Ovary (tissue), 9 donors: ENCODE results near the gene FKBP14. TPM values are rescaled to one million over a fixed set of nuclear protein-coding genes. Genes with fewer than 3 reads are reported as not detected.

ENCODE experiments used
- polyA plus RNA-seq, 2 donors: library from polyadenylated mRNA; stranded (reverse); fragments of 200-250 nt in 1 of 2; fragments of 350-450 nt in 1 of 2; fragmentation: Illumina TruSeq in 1 of 2; extraction: RNeasy Lipid Tissue Mini Kit (QIAGEN cat#74804) in 1 of 2; gene quantifications; one replicate each; pipeline ENCODE4 v1.2.3, GENCODE V29; 2013 to 2014
- total RNA-seq, 7 donors: library from RNA; depleted of rRNA in 2 of 7; stranded (reverse); fragments of >200 nt in 2 of 7; fragmentation: NEBNext Ultra II Directional in 3 of 7; extraction: Animal tissue kit (Norgen Biotek cat#: 25700) in 3 of 7; gene quantifications; one replicate each; pipeline versions ENCODE4 v1.1.0 to v1.2.4, GENCODE V29; 2016 to 2023
- donor health status: DM: no; HTN: no; CAD: no; lungs with moderate emphysema.
- donor health status: DM: no; HTN: no; CAD: no.
- donor health status: Bipolar disorder and iron deficiency.
- donor health status: DM: yes; HTN: yes; CAD: no.
- donor health status: DM: no; HTN: no; CAD: no.
- donor health status: DM: yes; HTN: yes; CAD: no.

The FKBP14 gene
- total and polyA plus RNA-seq, 9 donors: 3.4 to 19.6 (median 13.5) TPM

Other genes starting within 250 kb of the FKBP14 start
- 100 to 1,000 TPM in 2 of 7 donors, 10 to 100 TPM in 5; 15.3 to 122 (median 49.8) TPM for gene WIPF3, start 220.2 kb downstream of the FKBP14 start, total RNA-seq
- 10 to 100 TPM; 53.3 to 59.9 TPM for gene WIPF3, start 220.2 kb downstream of the FKBP14 start, polyA plus RNA-seq
- 10 to 100 TPM; 34.0 to 84.0 (median 63.3) TPM for gene SCRN1, start 36.9 kb downstream of the FKBP14 start, total RNA-seq
- gene SCRN1, start 36.9 kb downstream of the FKBP14 start, polyA plus RNA-seq: 10 to 100 TPM; 23.4 to 67.7 TPM
- gene PLEKHA8, start 1.7 kb upstream of the FKBP14 start, total RNA-seq: 10 to 100 TPM in 5 of 7 donors, 1 to 10 TPM in 2; 3.3 to 12.8 (median 10.3) TPM
- gene PLEKHA8, start 1.7 kb upstream of the FKBP14 start, polyA plus RNA-seq: 1 to 10 TPM; 3.1 to 5.4 TPM
- gene MTURN, start 108.3 kb upstream of the FKBP14 start, total RNA-seq: 10 to 100 TPM; 14.7 to 65.1 (median 40.4) TPM
- gene MTURN, start 108.3 kb upstream of the FKBP14 start, polyA plus RNA-seq: 10 to 100 TPM; 29.8 to 45.3 TPM